A549 (cell line): ENCODE data around the gene ADGRL2.

Experiments
- BHLHE40 ChIP-seq: IDR thresholded peaks from 2 replicates; pipeline ENCODE4 v1.6.1; 2012; ENCODE audit warnings: low read depth, low read length, inconsistent platforms
- CHD4 ChIP-seq: fragments of 200-600 bp; sonication (generic); IDR thresholded peaks from 2 replicates; pipeline ENCODE4 v1.6.1; 2016; ENCODE audit warnings: antibody characterized with exemption, mild to moderate bottlenecking, borderline replicate concordance
- EHMT2 ChIP-seq: fragments of 200-600 bp; sonication (generic); IDR thresholded peaks from 2 replicates; pipeline ENCODE4 v1.6.1; 2016; ENCODE audit warnings: antibody characterized with exemption, low read depth, mild to moderate bottlenecking, moderate library complexity
- FOSL2 ChIP-seq, 2 experiments: fragments of 450-650 bp in 1 of 2; fragments of >200 bp in 1 of 2; sonication (Bioruptor Twin) in 1 of 2; formaldehyde crosslinking; IDR thresholded peaks; 2 replicates each; pipeline versions ENCODE4 v1.5.0 to v1.6.1; 2016 to 2020; ENCODE audit warnings: mild to moderate bottlenecking in 1 of 2, moderate library complexity in 1 of 2
- KDM1A ChIP-seq: fragments of 200-600 bp; sonication (generic); IDR thresholded peaks from 2 replicates; pipeline ENCODE4 v1.6.1; 2016; ENCODE audit warnings: low read depth, mild to moderate bottlenecking
- MAFK ChIP-seq: fragments of 450-650 bp; IDR thresholded peaks from 2 replicates; pipeline ENCODE4 v1.6.1; 2014; ENCODE audit not compliant: partially characterized antibody
- POLR2A ChIP-seq: IDR thresholded peaks from 2 replicates; pipeline ENCODE4 v1.6.1; 2012; ENCODE audit warnings: mild to moderate bottlenecking, low read length
- RCOR1 ChIP-seq: fragments of 150-350 bp; IDR thresholded peaks from 2 replicates; pipeline ENCODE4 v1.6.1; 2014; ENCODE audit warnings: antibody characterized with exemption, low read length, low read depth
- TF ChIP-seq, protein P1 (sequence below): fragments of >200 bp; sonication (Bioruptor Twin); formaldehyde crosslinking; IDR thresholded peaks from 3 replicates; pipeline ENCODE4 v1.5.1; 2016
- TF ChIP-seq, protein P2 (sequence below): fragments of 200-600 bp; sonication (generic); IDR thresholded peaks from 2 replicates; pipeline ENCODE4 v1.6.1; 2016; ENCODE audit warnings: antibody characterized with exemption, mild to moderate bottlenecking, moderate library complexity
- TF ChIP-seq, protein P3 (sequence below): fragments of 150-350 bp; IDR thresholded peaks from 2 replicates; pipeline ENCODE4 v1.6.1; 2014; ENCODE audit warnings: low read depth, mild to moderate bottlenecking, low read length
- TF ChIP-seq, protein P4 (sequence below): fragments of >200 bp; sonication (Bioruptor Twin); formaldehyde crosslinking; IDR thresholded peaks from 3 replicates; pipeline ENCODE4 v1.6.1; 2016

DNA sequence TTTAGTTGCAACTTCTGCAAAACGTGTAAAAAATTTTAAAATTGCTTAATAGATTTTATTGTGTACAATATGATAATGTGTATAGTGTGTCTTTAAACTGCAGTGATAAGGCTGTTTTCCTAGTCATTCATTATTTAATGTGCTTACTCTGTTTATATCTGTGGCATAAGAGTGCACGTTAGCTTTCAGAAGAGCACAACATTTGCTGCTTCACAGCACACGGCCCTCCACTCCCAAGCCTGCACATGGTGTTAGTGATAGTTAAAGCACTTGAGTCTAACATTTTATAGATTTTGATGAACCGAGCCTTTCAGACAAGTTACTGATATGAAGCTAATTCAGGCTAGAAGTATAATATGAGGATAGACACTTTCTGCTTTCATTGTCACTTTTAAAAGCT is 120.6 kb downstream of the ADGRL2 start:
- TF ChIP-seq RCOR1 (no peak), POLR2A (no peak), FOSL2 (IDR thresholded peaks at IDR 0.05) (no peak), FOSL2 (CRISPR knock-in tag; IDR thresholded peaks at IDR 0.05) (no peak), MAFK (no peak), KDM1A (no peak), BHLHE40 (no peak), CHD4 (no peak), EHMT2 (no peak)
- TF ChIP-seq, protein P1, sequence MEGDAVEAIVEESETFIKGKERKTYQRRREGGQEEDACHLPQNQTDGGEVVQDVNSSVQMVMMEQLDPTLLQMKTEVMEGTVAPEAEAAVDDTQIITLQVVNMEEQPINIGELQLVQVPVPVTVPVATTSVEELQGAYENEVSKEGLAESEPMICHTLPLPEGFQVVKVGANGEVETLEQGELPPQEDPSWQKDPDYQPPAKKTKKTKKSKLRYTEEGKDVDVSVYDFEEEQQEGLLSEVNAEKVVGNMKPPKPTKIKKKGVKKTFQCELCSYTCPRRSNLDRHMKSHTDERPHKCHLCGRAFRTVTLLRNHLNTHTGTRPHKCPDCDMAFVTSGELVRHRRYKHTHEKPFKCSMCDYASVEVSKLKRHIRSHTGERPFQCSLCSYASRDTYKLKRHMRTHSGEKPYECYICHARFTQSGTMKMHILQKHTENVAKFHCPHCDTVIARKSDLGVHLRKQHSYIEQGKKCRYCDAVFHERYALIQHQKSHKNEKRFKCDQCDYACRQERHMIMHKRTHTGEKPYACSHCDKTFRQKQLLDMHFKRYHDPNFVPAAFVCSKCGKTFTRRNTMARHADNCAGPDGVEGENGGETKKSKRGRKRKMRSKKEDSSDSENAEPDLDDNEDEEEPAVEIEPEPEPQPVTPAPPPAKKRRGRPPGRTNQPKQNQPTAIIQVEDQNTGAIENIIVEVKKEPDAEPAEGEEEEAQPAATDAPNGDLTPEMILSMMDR, result no peak
- TF ChIP-seq, protein P2, sequence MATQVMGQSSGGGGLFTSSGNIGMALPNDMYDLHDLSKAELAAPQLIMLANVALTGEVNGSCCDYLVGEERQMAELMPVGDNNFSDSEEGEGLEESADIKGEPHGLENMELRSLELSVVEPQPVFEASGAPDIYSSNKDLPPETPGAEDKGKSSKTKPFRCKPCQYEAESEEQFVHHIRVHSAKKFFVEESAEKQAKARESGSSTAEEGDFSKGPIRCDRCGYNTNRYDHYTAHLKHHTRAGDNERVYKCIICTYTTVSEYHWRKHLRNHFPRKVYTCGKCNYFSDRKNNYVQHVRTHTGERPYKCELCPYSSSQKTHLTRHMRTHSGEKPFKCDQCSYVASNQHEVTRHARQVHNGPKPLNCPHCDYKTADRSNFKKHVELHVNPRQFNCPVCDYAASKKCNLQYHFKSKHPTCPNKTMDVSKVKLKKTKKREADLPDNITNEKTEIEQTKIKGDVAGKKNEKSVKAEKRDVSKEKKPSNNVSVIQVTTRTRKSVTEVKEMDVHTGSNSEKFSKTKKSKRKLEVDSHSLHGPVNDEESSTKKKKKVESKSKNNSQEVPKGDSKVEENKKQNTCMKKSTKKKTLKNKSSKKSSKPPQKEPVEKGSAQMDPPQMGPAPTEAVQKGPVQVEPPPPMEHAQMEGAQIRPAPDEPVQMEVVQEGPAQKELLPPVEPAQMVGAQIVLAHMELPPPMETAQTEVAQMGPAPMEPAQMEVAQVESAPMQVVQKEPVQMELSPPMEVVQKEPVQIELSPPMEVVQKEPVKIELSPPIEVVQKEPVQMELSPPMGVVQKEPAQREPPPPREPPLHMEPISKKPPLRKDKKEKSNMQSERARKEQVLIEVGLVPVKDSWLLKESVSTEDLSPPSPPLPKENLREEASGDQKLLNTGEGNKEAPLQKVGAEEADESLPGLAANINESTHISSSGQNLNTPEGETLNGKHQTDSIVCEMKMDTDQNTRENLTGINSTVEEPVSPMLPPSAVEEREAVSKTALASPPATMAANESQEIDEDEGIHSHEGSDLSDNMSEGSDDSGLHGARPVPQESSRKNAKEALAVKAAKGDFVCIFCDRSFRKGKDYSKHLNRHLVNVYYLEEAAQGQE, result no peak
- TF ChIP-seq, protein P3, sequence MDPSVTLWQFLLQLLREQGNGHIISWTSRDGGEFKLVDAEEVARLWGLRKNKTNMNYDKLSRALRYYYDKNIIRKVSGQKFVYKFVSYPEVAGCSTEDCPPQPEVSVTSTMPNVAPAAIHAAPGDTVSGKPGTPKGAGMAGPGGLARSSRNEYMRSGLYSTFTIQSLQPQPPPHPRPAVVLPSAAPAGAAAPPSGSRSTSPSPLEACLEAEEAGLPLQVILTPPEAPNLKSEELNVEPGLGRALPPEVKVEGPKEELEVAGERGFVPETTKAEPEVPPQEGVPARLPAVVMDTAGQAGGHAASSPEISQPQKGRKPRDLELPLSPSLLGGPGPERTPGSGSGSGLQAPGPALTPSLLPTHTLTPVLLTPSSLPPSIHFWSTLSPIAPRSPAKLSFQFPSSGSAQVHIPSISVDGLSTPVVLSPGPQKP, result no peak
- TF ChIP-seq, protein P4, sequence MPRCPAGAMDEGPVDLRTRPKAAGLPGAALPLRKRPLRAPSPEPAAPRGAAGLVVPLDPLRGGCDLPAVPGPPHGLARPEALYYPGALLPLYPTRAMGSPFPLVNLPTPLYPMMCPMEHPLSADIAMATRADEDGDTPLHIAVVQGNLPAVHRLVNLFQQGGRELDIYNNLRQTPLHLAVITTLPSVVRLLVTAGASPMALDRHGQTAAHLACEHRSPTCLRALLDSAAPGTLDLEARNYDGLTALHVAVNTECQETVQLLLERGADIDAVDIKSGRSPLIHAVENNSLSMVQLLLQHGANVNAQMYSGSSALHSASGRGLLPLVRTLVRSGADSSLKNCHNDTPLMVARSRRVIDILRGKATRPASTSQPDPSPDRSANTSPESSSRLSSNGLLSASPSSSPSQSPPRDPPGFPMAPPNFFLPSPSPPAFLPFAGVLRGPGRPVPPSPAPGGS, result no peak
